ENCODE data around the gene DCTD.

DNA sequence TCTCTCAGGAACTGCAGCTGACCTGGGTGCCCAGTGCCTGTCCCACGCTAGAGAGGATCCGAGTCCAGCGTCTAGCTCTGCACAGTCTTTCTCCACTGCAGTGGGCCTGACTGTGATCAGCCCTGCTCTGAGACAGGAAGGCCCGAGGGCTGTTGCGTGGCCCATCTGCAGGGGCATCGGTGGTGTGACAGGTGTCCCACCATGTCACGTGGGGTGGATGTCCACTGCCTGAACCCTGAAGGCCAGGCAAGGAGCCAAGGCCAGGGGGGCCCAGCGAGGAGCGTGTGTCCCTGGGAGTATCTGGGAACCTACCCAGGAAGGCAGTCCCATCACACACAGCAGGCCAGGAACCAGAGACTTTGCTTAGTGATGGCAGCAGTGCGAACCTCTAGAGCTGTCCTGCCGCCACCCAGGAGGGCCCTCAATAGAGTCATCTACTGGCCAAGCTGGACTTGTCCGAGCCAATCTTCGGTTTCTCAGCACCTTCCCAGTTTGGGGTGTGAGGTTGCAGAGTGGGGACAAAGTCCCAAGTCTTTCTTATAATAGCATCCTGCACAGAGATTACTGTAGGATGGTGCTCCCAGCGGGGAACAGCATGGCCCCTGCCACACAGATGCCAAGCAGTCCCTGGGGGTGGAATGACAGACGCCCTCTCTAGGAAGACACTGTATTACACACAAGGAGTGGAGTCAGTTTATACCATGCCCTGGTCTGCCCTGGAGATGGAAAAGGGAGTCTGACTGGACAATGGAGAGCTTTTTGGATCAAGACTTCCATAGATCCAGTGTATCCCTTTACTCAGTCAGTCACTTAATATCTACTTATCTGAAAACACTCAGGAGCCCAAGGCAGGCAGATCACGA is 38.3 kb downstream of the DCTD start:
- TF ChIP-seq, protein P1, sequence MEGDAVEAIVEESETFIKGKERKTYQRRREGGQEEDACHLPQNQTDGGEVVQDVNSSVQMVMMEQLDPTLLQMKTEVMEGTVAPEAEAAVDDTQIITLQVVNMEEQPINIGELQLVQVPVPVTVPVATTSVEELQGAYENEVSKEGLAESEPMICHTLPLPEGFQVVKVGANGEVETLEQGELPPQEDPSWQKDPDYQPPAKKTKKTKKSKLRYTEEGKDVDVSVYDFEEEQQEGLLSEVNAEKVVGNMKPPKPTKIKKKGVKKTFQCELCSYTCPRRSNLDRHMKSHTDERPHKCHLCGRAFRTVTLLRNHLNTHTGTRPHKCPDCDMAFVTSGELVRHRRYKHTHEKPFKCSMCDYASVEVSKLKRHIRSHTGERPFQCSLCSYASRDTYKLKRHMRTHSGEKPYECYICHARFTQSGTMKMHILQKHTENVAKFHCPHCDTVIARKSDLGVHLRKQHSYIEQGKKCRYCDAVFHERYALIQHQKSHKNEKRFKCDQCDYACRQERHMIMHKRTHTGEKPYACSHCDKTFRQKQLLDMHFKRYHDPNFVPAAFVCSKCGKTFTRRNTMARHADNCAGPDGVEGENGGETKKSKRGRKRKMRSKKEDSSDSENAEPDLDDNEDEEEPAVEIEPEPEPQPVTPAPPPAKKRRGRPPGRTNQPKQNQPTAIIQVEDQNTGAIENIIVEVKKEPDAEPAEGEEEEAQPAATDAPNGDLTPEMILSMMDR (conservative IDR thresholded peaks at IDR 0.05; ENCODE audit: low read length): no peak
- TF ChIP-seq EZH2phosphoT487 (IDR thresholded peaks at IDR 0.05; ENCODE audit: borderline replicate concordance): no peak

All from Loucy (cell line).